Keratinocyte (primary cell): Measurements from ENCODE around the gene LHFPL2. TPM values are rescaled to one million over a fixed set of nuclear protein-coding genes. Genes with fewer than 3 reads are reported as not detected.

ENCODE experiments used
- DNase-seq: peaks from one replicate; pipeline ENCODE4 v3.0.0-alpha.2; 2011; ENCODE audit warnings: low read depth, missing footprints, low spot score
- FAIRE-seq: peaks from 2 replicates; lab custom pipeline; 2011; peaks lifted over from hg19 to GRCh38; lab: Jason Lieb, UNC
- H2AFZ ChIP-seq: 2 replicates; pipeline ENCODE4 v1.6.0; 2012; ENCODE audit warnings: low read length, control low read depth, inconsistent platforms; ENCODE audit not compliant: control insufficient read depth
- H3K27ac ChIP-seq: 2 replicates; pipeline ENCODE4 v1.5.1; 2011; ENCODE audit warnings: low read length; ENCODE audit not compliant: control insufficient read depth, insufficient read depth
- H3K27me3 ChIP-seq: 3 replicates; pipeline ENCODE4 v1.6.0; 2011; ENCODE audit warnings: low read length; ENCODE audit not compliant: control insufficient read depth, insufficient read depth; ENCODE audit errors: extremely low read depth
- H3K36me3 ChIP-seq, 2 experiments: 2 replicates in 1 of 2; 3 replicates in 1 of 2; pipeline ENCODE4 v1.5.1; 2011; ENCODE audit warnings: low read length in 2 of 2, mild to moderate bottlenecking in 1 of 2; ENCODE audit not compliant: control insufficient read depth in 2 of 2, insufficient read depth in 2 of 2; ENCODE audit errors: extremely low read depth in 1 of 2
- H3K4me1 ChIP-seq: 3 replicates; pipeline ENCODE4 v1.5.1; 2011; ENCODE audit warnings: low read length; ENCODE audit not compliant: control insufficient read depth, insufficient read depth; ENCODE audit errors: extremely low read depth
- H3K4me2 ChIP-seq: 3 replicates; pipeline ENCODE4 v1.6.0; 2011; ENCODE audit warnings: low read depth, low read length; ENCODE audit not compliant: control insufficient read depth, insufficient read depth; ENCODE audit errors: extremely low read depth
- H3K4me3 ChIP-seq, 3 experiments: fragments of 200-600 bp in 1 of 3; sonication (generic) in 1 of 3; 2 replicates in 2 of 3; 3 replicates in 1 of 3; pipeline ENCODE4 v1.5.1; 2011 to 2016; ENCODE audit warnings: low read length in 3 of 3, mild to moderate bottlenecking in 3 of 3, control low read depth in 2 of 3, inconsistent platforms in 1 of 3, low read depth in 1 of 3, mixed read lengths in 1 of 3, mixed run types in 1 of 3, moderate library complexity in 1 of 3; ENCODE audit not compliant: control insufficient read depth in 2 of 3, insufficient read depth in 2 of 3; ENCODE audit errors: extremely low read depth in 1 of 3
- H3K79me2 ChIP-seq: 2 replicates; pipeline ENCODE4 v1.6.0; 2012; ENCODE audit warnings: low read length; ENCODE audit not compliant: control insufficient read depth, insufficient read depth
- H3K9ac ChIP-seq: 3 replicates; pipeline ENCODE4 v1.6.0; 2011; ENCODE audit warnings: low read length; ENCODE audit not compliant: control insufficient read depth, insufficient read depth; ENCODE audit errors: extremely low read depth
- H3K9me1 ChIP-seq: 3 replicates; pipeline ENCODE4 v1.6.0; 2011; ENCODE audit warnings: low read length; ENCODE audit not compliant: control insufficient read depth, insufficient read depth; ENCODE audit errors: extremely low read depth
- H3K9me3 ChIP-seq: 2 replicates; pipeline ENCODE4 v1.5.1; 2012; ENCODE audit warnings: low read depth, low read length; ENCODE audit not compliant: control insufficient read depth
- H4K20me1 ChIP-seq: 3 replicates; pipeline ENCODE4 v1.6.0; 2011; ENCODE audit warnings: low read length; ENCODE audit not compliant: control insufficient read depth, insufficient read depth; ENCODE audit errors: extremely low read depth
- CTCF ChIP-seq, 3 experiments: IDR thresholded peaks in 1 of 3; conservative IDR thresholded peaks in 1 of 3; optimal IDR thresholded peaks in 1 of 3; 2 replicates in 2 of 3; 3 replicates in 1 of 3; pipeline versions ENCODE3 to v1.5.1; 2011; ENCODE audit warnings: low read length in 3 of 3, mild to moderate bottlenecking in 3 of 3, moderate library complexity in 2 of 3, control low read depth in 1 of 3, inconsistent platforms in 1 of 3; ENCODE audit not compliant: insufficient read depth in 2 of 3; ENCODE audit errors: extremely low read depth in 1 of 3
- EZH2 ChIP-seq: IDR thresholded peaks from one replicate; pipeline ENCODE4 v1.6.1; 2012; ENCODE audit warnings: inconsistent platforms, mild to moderate bottlenecking, low read length, moderate library complexity
- dilution Hi-C: fragments of 300-500 bp; cut with MboI; formaldehyde crosslinking; loops from one replicate; pipeline ENCODE4 v1.7.0; 2020; ENCODE audit warnings: low sequenced_read_pairs; ENCODE audit not compliant: extremely low pct_ligation_motif_present
- polyA plus RNA-seq, 5 experiments: library from polyadenylated mRNA; depleted of rRNA in 3 of 5; stranded (reverse) in 3 of 5; stranded (forward) in 1 of 5; unstranded in 1 of 5; fragments of >200 nt; gene quantifications; 1 replicate in 1 of 5; 2 replicates in 3 of 5; 3 replicates in 1 of 5; pipeline versions ENCODE4 v1.2.1 to v1.2.3, GENCODE V29; 2011 to 2012; ENCODE audit warnings: missing spikeins in 2 of 5, low read depth in 1 of 5, low replicate concordance in 1 of 5

The LHFPL2 gene
- polyA plus RNA-seq, 1 donor (not counting 4 experiments of a cell fraction or from before 2014, with no cell fraction given): 11.4 TPM

- no peaks in the 10 kb centered on the region for H3K36me3 ChIP-seq
- H3K27ac ChIP-seq: no peak overlapping the region
- no peak overlapping the region for H3K4me2 ChIP-seq
- no peaks in the 10 kb centered on the region for H3K9me1 ChIP-seq
- no peak overlapping the region for H3K4me3 ChIP-seq
- no peaks in the 10 kb centered on the region for H3K27me3 ChIP-seq
- dilution Hi-C loops: no loop called here
- TF ChIP-seq CTCF (optimal IDR thresholded peaks at IDR 0.05 in 1 of 3, IDR thresholded peaks at IDR 0.05 in 1 of 3, conservative IDR thresholded peaks at IDR 0.05 in 1 of 3; ENCODE audit: extremely low read depth in 1 of 3, insufficient read depth in 2 of 3, low read length in 3 of 3) (no peak), EZH2 (no peak)
- FAIRE-seq (no peak), DNase-seq (no peak)
- no peaks in the 10 kb centered on the region for H4K20me1 ChIP-seq
- H2AFZ ChIP-seq: no peak overlapping the region
- no peak overlapping the region for H3K9ac ChIP-seq
- no peaks in the 10 kb centered on the region for H3K4me1 ChIP-seq
- H3K9me3 ChIP-seq: no peaks in the 10 kb centered on the region
- no peaks in the 10 kb centered on the region for H3K79me2 ChIP-seq
These were observed 7.2 kb upstream of the LHFPL2 start for GRCh38 chr5:78655746-78656290.

- no peaks in the 10 kb centered on the region for H4K20me1 ChIP-seq
- no peaks in the 10 kb centered on the region for H3K36me3 ChIP-seq
- dilution Hi-C loops: no loop called here
- H3K9ac ChIP-seq: no peak overlapping the region
- no peak for TF ChIP-seq CTCF (optimal IDR thresholded peaks at IDR 0.05 in 1 of 3, IDR thresholded peaks at IDR 0.05 in 1 of 3, conservative IDR thresholded peaks at IDR 0.05 in 1 of 3; ENCODE audit: extremely low read depth in 1 of 3, insufficient read depth in 2 of 3, low read length in 3 of 3)
- TF ChIP-seq EZH2: no peak
- no peak overlapping the region for H3K27ac ChIP-seq
- H2AFZ ChIP-seq: no peak overlapping the region
- peaks cover under 1% of the 10 kb centered on the region for H3K4me1 ChIP-seq
- H3K27me3 ChIP-seq: no peaks in the 10 kb centered on the region
- H3K9me1 ChIP-seq: no peaks in the 10 kb centered on the region
- H3K9me3 ChIP-seq: no peaks in the 10 kb centered on the region
- no peak overlapping the region for H3K4me2 ChIP-seq
- no peaks in the 10 kb centered on the region for H3K79me2 ChIP-seq
- DNase-seq: no peak
- no peak overlapping the region for H3K4me3 ChIP-seq
- FAIRE-seq: no peak
These were observed 5.8 kb upstream of the LHFPL2 start for GRCh38 chr5:78654386-78654785.
